Common myeloid progenitor, CD34-positive (primary cell): ENCODE measurements around the gene LRRC4C.

ENCODE experiments used
- CTCF ChIA-PET: fragments of 350-600 bp; sonication (Branson Sonifier 250); formaldehyde crosslinking; loops from one replicate; lab custom pipeline; 2021; ENCODE audit warnings: antibody characterized with exemption; lab: Charles Lee
- POLR2A ChIA-PET: fragments of 350-600 bp; sonication (Branson Sonifier 250); formaldehyde crosslinking; loops from one replicate; lab custom pipeline; 2021; ENCODE audit warnings: antibody characterized with exemption; lab: Charles Lee
- DNase-seq, 3 donors: peaks; one replicate each; pipeline versions ENCODE4 v3.0.0 to v3.0.0-alpha.2; 2013
- H3K27ac ChIP-seq, 2 experiments: 1 replicate in 1 of 2; 2 replicates in 1 of 2; pipeline ENCODE4 v1.7.0; 2013; ENCODE audit warnings: inconsistent platforms in 2 of 2, low read length in 2 of 2, mild to moderate bottlenecking in 2 of 2, low read depth in 1 of 2, moderate library complexity in 1 of 2; ENCODE audit not compliant: severe bottlenecking in 2 of 2, insufficient read depth in 1 of 2, poor library complexity in 1 of 2
- H3K27me3 ChIP-seq, 5 experiments: replicated peaks in 2 of 5; 1 replicate in 3 of 5; 2 replicates in 2 of 5; pipeline versions ENCODE4 v1.6.1 to v1.7.0; 2013; ENCODE audit warnings: low read length in 4 of 5, mild to moderate bottlenecking in 2 of 5, moderate library complexity in 2 of 5, inconsistent platforms in 1 of 5; ENCODE audit not compliant: insufficient read depth in 5 of 5, control insufficient read depth in 4 of 5
- H3K36me3 ChIP-seq, 4 experiments: 1 replicate in 2 of 4; 2 replicates in 2 of 4; pipeline versions ENCODE4 v1.6.1 to v1.7.0; 2013; ENCODE audit warnings: low read length in 3 of 4, control low read depth in 1 of 4, mild to moderate bottlenecking in 1 of 4; ENCODE audit not compliant: control insufficient read depth in 4 of 4, insufficient read depth in 4 of 4
- H3K4me1 ChIP-seq, 4 experiments: 1 replicate in 3 of 4; 2 replicates in 1 of 4; pipeline versions ENCODE4 v1.6.1 to v1.7.1; 2013; ENCODE audit warnings: low read length in 3 of 4, mild to moderate bottlenecking in 3 of 4, control low read depth in 1 of 4, inconsistent platforms in 1 of 4, moderate library complexity in 1 of 4; ENCODE audit not compliant: control insufficient read depth in 4 of 4, insufficient read depth in 4 of 4; ENCODE audit errors: control extremely low read depth in 1 of 4
- H3K4me3 ChIP-seq, 7 experiments: 1 replicate in 4 of 7; 2 replicates in 3 of 7; pipeline versions ENCODE4 v1.5.1 to v1.7.0; 2013; ENCODE audit warnings: mild to moderate bottlenecking in 7 of 7, low read length in 6 of 7, moderate library complexity in 6 of 7, inconsistent platforms in 2 of 7, low read depth in 2 of 7, control low read depth in 1 of 7; ENCODE audit not compliant: insufficient read depth in 4 of 7, control insufficient read depth in 1 of 7; ENCODE audit errors: extremely low read depth in 1 of 7
- H3K9me3 ChIP-seq, 5 experiments: 1 replicate in 4 of 5; 2 replicates in 1 of 5; pipeline versions ENCODE4 v1.6.1 to v1.7.1; 2013; ENCODE audit warnings: low read length in 4 of 5, mild to moderate bottlenecking in 2 of 5, inconsistent platforms in 1 of 5, low read depth in 1 of 5, moderate library complexity in 1 of 5; ENCODE audit not compliant: control insufficient read depth in 4 of 5, insufficient read depth in 2 of 5; ENCODE audit errors: control extremely low read depth in 1 of 5
- WGBS: methylation state at CpG from one replicate; pipeline ENCODE4 v1.1.5; 2013; ENCODE audit not compliant: insufficient coverage; 5-methylcytosine and 5-hydroxymethylcytosine counted together

The LRRC4C gene

GRCh38 chr11:41383768-41384167 lies 75.7 kb downstream of the LRRC4C start:
- Histone ChIP-seq H3K4me1 (no peaks in the 10 kb centered on the region), H3K36me3 (no peaks in the 10 kb centered on the region), H3K27ac (no peak overlapping the region), H3K27me3 (no peaks in the 10 kb centered on the region), H3K9me3 (no peaks in the 10 kb centered on the region), H3K4me3 (no peak overlapping the region)
- POLR2A ChIA-PET: no interaction called here
- whole genome bisulfite sequencing: 100% methylated on average over 1 of the region's 3 CpGs
- CTCF ChIA-PET: no interaction called here
- DNase-seq: no peak

- H3K27ac ChIP-seq: no peak overlapping the region
- 88% methylated on average over 2 of the region's 2 CpGs for WGBS
- POLR2A ChIA-PET: no interaction called here
- H3K4me3 ChIP-seq: no peak overlapping the region
- no peaks in the 10 kb centered on the region for H3K36me3 ChIP-seq
- no peak for DNase-seq
- H3K27me3 ChIP-seq: no peaks in the 10 kb centered on the region
- no peaks in the 10 kb centered on the region for H3K9me3 ChIP-seq
- H3K4me1 ChIP-seq: no peaks in the 10 kb centered on the region
- CTCF ChIA-PET: no interaction called here
Measured at GRCh38 chr11:41382927-41383326, 76.5 kb downstream of the LRRC4C start.

DNA sequence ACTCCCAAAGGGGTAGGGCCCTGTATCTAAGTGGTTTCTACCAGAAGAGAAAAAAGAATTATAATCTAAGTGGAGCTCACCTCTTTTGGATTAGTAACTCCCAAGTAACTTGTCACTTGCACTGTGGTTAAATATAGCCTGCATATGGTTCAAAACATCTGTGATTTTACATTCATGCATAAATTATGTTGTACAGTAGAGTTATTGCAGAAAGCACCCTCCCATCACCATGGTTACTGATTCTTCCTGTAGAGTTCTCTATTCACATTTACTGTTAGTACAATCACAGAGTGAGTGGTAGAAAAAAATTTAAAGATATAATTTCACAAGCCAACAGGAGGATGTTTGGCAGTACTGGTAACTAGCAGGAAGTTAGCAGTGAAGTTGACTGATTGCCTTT lies 80.4 kb downstream of the LRRC4C start:
- ChIA-PET CTCF (no interaction called here), POLR2A (no interaction called here)
- Histone ChIP-seq H3K4me3 (no peak overlapping the region), H3K27ac (no peak overlapping the region), H3K27me3 (no peaks in the 10 kb centered on the region), H3K4me1 (no peaks in the 10 kb centered on the region), H3K9me3 (no peaks in the 10 kb centered on the region), H3K36me3 (no peaks in the 10 kb centered on the region)
- no peak for DNase-seq

DNA sequence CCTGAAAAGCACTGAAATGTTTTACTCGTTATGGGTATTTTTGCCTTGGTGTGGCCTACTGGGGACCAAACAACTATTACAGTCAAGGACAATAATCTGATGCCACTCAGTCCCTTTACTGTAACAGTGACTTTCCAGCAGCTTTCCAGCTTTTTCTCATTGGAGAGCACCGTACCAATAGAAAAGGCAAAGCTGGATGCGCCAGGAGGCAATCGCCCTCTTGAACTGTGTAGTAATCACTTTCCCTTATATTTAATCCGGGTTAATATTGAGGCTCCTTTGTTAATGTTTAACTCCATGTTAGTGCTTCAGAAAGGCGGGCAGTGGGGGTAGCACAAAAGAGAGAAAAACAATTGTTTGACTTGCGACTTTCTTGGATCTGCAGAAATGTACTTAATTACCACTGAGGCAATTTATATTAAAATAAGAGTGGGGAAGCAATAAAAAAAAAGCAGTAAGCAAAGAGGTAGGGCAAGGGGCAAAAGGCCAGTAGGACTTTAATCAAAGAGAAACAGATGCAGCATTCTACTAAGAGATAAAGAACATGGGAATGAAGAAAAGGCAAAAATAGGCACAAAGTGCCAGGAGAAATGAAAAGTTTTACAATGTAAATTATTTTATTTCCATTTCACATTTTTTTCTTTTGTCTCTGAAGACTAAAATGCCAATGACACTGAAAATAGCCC lies 81.6 kb downstream of the LRRC4C start:
- Histone ChIP-seq H3K4me3 (no peak overlapping the region), H3K4me1 (no peaks in the 10 kb centered on the region), H3K27me3 (no peaks in the 10 kb centered on the region), H3K36me3 (no peaks in the 10 kb centered on the region), H3K9me3 (no peaks in the 10 kb centered on the region), H3K27ac (no peak overlapping the region)
- CTCF ChIA-PET: no interaction called here
- WGBS: 84% methylated on average over 5 of the region's 7 CpGs
- POLR2A ChIA-PET: no interaction called here
- DNase-seq: no peak

DNA sequence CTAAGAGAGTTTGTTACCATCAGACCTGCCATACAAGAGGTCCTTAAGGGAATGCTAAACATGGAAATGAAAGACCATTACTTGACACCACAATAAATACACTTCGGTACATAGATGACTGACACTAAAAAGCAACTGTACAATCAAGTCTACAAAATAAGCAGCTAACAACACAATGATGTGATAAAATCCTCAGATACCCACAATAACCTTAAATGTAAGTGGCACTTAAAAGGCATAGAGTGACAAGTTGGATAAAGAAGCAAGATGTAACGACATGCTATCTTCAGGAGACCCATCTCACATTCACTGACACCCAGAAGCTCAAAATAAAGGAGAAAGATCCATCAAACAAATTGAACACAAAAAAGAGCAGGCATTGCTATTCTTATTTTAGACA lies 107.6 kb downstream of the LRRC4C start:
- POLR2A ChIA-PET: no interaction called here
- Histone ChIP-seq H3K4me3 (no peak overlapping the region), H3K27me3 (no peaks in the 10 kb centered on the region), H3K9me3 (no peaks in the 10 kb centered on the region), H3K36me3 (no peaks in the 10 kb centered on the region), H3K4me1 (no peaks in the 10 kb centered on the region), H3K27ac (no peak overlapping the region)
- CTCF ChIA-PET: no interaction called here
- WGBS: no CpG with 5 or more reads among the region's 2 CpGs
- DNase-seq: no peak

DNA sequence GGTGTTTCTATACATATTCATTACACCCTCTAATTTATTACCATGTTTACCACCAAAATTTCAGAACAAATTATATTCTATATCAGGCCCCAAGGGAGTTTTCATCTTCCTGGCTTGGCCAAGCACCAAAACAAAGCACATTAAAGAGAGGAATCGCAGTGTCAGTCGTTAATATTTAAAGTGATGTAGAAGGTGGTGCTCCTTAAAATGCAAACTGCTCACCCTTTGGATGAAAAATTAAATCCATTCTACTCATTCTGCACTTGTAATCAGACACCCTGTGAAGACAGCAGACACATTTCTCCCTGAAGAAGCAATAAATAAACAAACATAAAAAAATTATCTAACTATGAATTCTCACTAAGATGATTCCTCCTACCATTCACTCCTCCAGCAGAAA lies 113.4 kb downstream of the LRRC4C start:
- Histone ChIP-seq H3K4me3 (no peak overlapping the region), H3K27me3 (no peaks in the 10 kb centered on the region), H3K36me3 (no peaks in the 10 kb centered on the region), H3K27ac (no peak overlapping the region), H3K4me1 (no peaks in the 10 kb centered on the region), H3K9me3 (no peaks in the 10 kb centered on the region)
- ChIA-PET CTCF (no interaction called here), POLR2A (no interaction called here)
- WGBS: no CpG with 5 or more reads among the region's 2 CpGs
- DNase-seq: no peak

GRCh38 chr11:41334007-41334933 lies 125.2 kb downstream of the LRRC4C start:
- no peak overlapping the region for H3K27ac ChIP-seq
- ChIA-PET CTCF (no interaction called here), POLR2A (no interaction called here)
- WGBS: 85% methylated on average over 2 of the region's 7 CpGs
- no peaks in the 10 kb centered on the region for H3K27me3 ChIP-seq
- no peaks in the 10 kb centered on the region for H3K4me1 ChIP-seq
- no peak for DNase-seq
- H3K4me3 ChIP-seq: no peak overlapping the region
- no peaks in the 10 kb centered on the region for H3K36me3 ChIP-seq
- no peaks in the 10 kb centered on the region for H3K9me3 ChIP-seq
